Measurements from ENCODE around the gene E4F1. TPM values are rescaled to one million over a fixed set of nuclear protein-coding genes. Genes with fewer than 3 reads are reported as not detected.

The E4F1 gene
- total RNA-seq, 1 experiment from 2014 or later: 41.6 TPM

GRCh38 chr16:2233872-2234812 lies 10.8 kb downstream of the E4F1 start:
- H3K9me3 ChIP-seq (ENCODE audit: low read depth, low read length, poor library complexity, severe bottlenecking): no peaks in the 10 kb centered on the region
- no peak overlapping the region for H3K27ac ChIP-seq (ENCODE audit: low read depth, low read length, poor library complexity, severe bottlenecking)
- no peaks in the 10 kb centered on the region for H3K4me1 ChIP-seq (ENCODE audit: insufficient read depth, low read length, poor library complexity, severe bottlenecking)
- H3K27me3 ChIP-seq (replicated peaks; ENCODE audit: insufficient read depth, low read depth, low read length, poor library complexity): no peaks in the 10 kb centered on the region
- CTCF ChIA-PET: no interaction called here
- intact Hi-C loops (cut with micrococcal nuclease; ENCODE audit: unreplicated experiment): no loop called here
- H3K36me3 ChIP-seq (ENCODE audit: insufficient read depth, low read length, poor library complexity, severe bottlenecking): peaks cover 34% of the 10 kb centered on the region
- DNase-seq (ENCODE audit: low spot score): no peak
- TF ChIP-seq EZH2 (IDR thresholded peaks at IDR 0.05; ENCODE audit: borderline replicate concordance, low read depth, low read length, poor library complexity, severe bottlenecking) (no peak), CTCF (conservative IDR thresholded peaks at IDR 0.05; ENCODE audit: low read depth, low read length) (no peak)
- no TSS peak for BruUV-seq (replicated peaks)
- H3K4me3 ChIP-seq (ENCODE audit: low read depth, low read length, poor library complexity, severe bottlenecking): no peak overlapping the region
- POLR2A ChIA-PET (ENCODE audit: low non-redundant PET): no interaction called here

- intact Hi-C loops (cut with micrococcal nuclease; ENCODE audit: unreplicated experiment): no loop called here
- H3K27ac ChIP-seq (ENCODE audit: low read depth, low read length, poor library complexity, severe bottlenecking): no peak overlapping the region
- H3K27me3 ChIP-seq (replicated peaks; ENCODE audit: insufficient read depth, low read depth, low read length, poor library complexity): no peaks in the 10 kb centered on the region
- DNase-seq (ENCODE audit: low spot score): no peak
- no peak for TF ChIP-seq EZH2 (IDR thresholded peaks at IDR 0.05; ENCODE audit: borderline replicate concordance, low read depth, low read length, poor library complexity, severe bottlenecking)
- no peak for TF ChIP-seq CTCF (conservative IDR thresholded peaks at IDR 0.05; ENCODE audit: low read depth, low read length)
- no peak overlapping the region for H3K4me3 ChIP-seq (ENCODE audit: low read depth, low read length, poor library complexity, severe bottlenecking)
- H3K4me1 ChIP-seq (ENCODE audit: insufficient read depth, low read length, poor library complexity, severe bottlenecking): no peaks in the 10 kb centered on the region
- ChIA-PET POLR2A (ENCODE audit: low non-redundant PET) (no interaction called here), CTCF (no interaction called here)
- BruUV-seq (replicated peaks): no TSS peak
- H3K36me3 ChIP-seq (ENCODE audit: insufficient read depth, low read length, poor library complexity, severe bottlenecking): peaks cover 32% of the 10 kb centered on the region
- no peaks in the 10 kb centered on the region for H3K9me3 ChIP-seq (ENCODE audit: low read depth, low read length, poor library complexity, severe bottlenecking)
These were observed 11.4 kb downstream of the E4F1 start for GRCh38 chr16:2234813-2235170.

GRCh38 chr16:2235234-2235651 lies 11.9 kb downstream of the E4F1 start:
- CTCF ChIA-PET: no interaction called here

More at GRCh38 chr16:2235234-2235651, 11.9 kb downstream of the E4F1 start:
- H3K27ac ChIP-seq (ENCODE audit: low read depth, low read length, poor library complexity, severe bottlenecking): no peak overlapping the region
- H3K27me3 ChIP-seq (replicated peaks; ENCODE audit: insufficient read depth, low read depth, low read length, poor library complexity): no peaks in the 10 kb centered on the region
- DNase-seq (ENCODE audit: low spot score): no peak
- TF ChIP-seq EZH2 (IDR thresholded peaks at IDR 0.05; ENCODE audit: borderline replicate concordance, low read depth, low read length, poor library complexity, severe bottlenecking) (no peak), CTCF (conservative IDR thresholded peaks at IDR 0.05; ENCODE audit: low read depth, low read length) (no peak)
- POLR2A ChIA-PET (ENCODE audit: low non-redundant PET): no interaction called here
- no TSS peak for BruUV-seq (replicated peaks)
- peaks cover 32% of the 10 kb centered on the region for H3K36me3 ChIP-seq (ENCODE audit: insufficient read depth, low read length, poor library complexity, severe bottlenecking)
- H3K4me1 ChIP-seq (ENCODE audit: insufficient read depth, low read length, poor library complexity, severe bottlenecking): no peaks in the 10 kb centered on the region
- intact Hi-C loops (cut with micrococcal nuclease; ENCODE audit: unreplicated experiment): no loop called here
- H3K4me3 ChIP-seq (ENCODE audit: low read depth, low read length, poor library complexity, severe bottlenecking): no peak overlapping the region
- H3K9me3 ChIP-seq (ENCODE audit: low read depth, low read length, poor library complexity, severe bottlenecking): no peaks in the 10 kb centered on the region
